HG03066 (cell line): Measurements from ENCODE around the gene C10orf105.

ENCODE experiments used
- ATAC-seq: cut with Tn5 transposase; IDR thresholded peaks from one replicate; pipeline ENCODE4 v1.9.1; 2021; ENCODE audit warnings: low read depth; ENCODE audit not compliant: unreplicated experiment

C10orf105 gene, protein sequence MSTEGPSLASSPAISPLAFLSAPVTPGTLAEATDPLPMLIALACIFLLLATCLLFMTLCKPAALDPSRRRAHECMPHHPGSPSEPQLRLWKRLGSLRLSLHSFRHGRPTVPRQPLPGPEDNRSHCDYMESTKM

DNA sequence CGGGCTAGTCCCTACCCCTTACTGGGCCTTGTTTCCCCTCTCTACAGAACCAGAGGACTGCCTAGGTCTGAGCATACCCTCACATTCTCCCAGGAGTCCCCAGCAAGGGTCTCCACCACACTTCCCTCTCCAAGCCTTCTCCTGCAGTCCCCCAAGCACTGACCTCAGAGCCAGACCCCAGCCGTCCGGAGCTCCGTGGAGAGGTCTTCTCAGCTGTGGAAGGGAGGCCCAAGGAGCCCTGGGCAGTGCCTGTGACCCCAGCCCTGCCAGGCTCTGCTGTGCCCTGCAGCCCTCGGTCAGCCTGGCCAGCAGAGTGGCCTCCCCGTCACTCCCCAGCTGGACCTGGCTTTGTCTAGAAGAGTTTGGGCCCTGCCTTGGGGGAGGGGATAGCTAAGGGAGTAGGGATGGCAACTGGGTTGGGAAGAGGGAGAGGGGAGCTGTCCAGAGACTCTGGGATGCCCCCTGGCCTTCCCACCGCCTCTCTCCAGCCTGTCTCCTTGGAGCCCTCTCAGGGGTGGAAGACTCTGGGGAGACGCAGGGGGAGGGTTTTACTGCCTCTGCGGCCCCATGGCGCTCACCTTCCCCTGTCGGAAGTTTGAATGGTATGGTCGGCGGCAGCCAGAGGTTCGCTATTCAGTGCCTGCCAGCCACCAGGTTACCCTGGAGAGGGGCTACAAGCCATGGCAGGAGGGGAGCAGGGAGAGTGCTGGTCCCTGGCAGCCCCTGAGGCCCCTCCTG, at the start of gene C10orf105:
Gene C10orf105 (minus strand): TSS at position 315 of the 738 bp plus-strand sequence. CDS start 3,441 bp downstream, outside the sequence.
- ATAC-seq, result no peak

DNA sequence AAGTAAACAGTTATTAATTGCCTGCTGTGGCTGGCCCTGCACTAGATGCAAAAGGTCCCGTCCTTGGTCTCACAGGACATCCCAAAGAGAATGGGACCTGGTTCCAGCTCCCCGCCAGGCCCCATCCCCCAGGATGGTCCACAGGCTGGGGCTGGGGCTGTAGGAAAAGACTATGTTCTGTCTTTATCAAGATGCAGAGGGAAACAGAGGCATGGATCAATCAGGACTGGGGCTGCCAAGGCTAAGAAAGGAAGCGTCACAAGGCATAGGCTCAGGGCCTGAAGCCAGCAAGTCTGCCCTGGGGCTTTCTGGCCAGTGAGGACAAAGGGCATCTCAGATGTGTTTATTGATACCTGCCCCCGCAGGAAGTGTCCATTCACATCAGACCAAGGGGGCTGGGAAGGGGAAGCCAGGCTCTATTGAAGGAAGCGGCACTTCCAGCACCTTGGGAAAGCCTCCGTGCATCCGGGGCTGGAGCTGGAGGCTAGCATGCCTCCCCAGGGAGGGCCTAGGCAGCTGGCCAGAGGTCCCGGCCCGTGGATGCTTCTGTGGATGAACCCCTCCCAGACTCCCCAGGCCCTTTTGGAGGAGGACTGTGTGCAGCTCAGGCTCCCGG, 48.0 kb upstream of the C10orf105 start:
- no peak for ATAC-seq

DNA sequence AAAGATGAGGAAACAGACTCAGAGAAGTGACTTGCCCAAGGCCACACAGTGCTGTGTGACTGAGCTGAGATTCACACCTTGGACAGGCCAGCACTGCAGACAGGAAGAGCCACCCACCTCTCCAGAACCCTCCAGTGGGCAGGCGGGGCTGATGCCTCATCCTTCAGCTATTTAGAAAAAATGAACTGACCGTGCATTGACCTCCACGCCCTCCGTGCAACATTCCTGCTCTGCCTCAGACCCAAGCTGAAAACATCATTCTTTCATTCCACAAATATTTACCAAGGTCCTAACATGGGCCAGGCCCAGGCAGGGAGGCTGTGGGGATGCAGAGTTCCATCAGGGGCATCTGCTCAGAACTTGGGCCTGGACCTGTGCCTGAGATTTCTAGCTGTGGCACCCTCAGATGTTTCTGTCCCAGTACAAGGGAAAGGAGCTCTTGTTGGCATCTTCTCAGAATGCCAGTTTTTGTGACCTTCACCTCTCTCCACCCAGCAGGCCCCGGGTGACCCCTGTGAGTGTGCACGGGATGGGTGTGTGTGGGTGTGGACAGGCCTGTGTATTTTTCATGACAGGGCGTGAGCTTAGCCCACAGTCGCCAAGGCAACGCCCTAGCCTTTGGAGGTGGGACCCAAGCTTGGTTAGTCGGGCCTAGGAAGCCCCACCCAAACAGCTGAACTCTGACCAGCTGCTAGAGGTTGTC, 47.3 kb upstream of the C10orf105 start:
- ATAC-seq, result no peak

DNA sequence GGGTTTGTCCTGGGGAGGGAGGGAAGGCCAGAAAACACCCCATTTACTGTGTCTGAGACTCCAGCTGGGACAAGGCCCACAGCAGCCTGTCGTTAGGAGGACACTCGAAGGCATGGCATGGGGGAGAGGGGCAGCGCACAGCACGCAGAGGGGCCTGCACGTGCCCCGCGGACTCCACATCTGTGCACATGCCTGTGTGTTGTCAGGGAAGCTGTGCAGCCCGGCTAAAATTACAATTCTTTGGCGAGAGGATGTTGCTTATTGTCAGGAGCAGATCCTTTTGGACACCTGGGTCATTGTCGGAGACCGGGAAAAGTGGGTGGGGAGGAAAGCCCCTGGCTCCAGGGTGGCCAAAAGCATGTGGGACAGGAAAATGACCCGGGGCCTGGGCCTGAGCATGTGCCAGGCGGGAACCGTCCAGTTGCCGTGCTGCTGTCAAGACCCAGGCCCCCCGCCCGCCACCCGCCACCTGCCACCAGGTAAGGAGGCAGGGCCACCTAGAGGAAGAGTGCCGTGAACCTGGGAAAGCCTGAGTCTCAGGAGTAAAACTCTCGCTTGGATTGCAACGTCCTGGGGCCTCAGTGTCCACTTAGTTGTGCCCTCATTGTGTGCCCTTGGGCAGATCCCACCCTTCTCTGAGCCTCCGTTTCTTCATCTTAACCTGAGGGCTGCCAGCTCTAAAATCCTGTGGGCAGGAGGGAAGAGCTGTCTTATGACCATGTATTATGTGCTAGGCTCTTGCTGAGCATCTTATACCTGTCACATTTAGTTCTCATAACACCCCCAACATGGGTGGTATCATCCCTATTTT, 46.5 kb upstream of the C10orf105 start:
- no peak for ATAC-seq

DNA sequence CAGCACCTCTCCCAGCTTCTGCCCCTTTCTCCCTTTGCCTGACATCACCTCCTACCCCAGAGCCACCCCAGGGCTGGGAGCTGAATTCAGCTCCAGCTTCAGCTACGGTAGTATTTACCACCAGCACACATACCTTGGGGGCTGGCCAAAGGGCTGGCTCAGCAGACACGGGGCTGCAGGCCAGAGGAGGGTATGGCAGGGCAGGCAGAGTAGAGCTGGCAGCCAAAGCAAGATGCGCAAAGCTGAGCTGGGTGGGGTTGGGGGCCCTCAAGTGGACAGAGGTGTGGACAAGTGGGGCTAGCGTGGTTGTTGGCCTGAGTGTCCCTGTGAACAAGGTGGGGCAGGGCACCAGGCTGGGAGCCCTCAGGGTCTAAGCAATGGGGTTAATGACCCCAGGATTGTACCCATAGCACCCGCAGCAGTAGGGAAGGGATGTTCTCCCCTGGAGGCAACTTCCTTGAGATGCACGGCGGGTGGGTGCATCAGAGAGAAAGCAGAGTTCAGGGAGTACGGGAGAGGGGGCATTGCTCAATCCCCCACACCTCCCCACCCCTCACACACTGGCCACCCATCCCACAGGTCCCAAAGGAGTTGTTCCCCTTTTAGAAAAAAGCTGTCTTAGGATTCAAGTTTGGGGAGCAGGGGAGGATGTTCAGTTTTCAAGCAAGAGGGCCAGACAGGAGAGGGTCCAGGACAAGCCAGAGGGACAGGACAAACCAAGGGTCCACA, 45.8 kb upstream of the C10orf105 start:
- ATAC-seq, result no peak

DNA sequence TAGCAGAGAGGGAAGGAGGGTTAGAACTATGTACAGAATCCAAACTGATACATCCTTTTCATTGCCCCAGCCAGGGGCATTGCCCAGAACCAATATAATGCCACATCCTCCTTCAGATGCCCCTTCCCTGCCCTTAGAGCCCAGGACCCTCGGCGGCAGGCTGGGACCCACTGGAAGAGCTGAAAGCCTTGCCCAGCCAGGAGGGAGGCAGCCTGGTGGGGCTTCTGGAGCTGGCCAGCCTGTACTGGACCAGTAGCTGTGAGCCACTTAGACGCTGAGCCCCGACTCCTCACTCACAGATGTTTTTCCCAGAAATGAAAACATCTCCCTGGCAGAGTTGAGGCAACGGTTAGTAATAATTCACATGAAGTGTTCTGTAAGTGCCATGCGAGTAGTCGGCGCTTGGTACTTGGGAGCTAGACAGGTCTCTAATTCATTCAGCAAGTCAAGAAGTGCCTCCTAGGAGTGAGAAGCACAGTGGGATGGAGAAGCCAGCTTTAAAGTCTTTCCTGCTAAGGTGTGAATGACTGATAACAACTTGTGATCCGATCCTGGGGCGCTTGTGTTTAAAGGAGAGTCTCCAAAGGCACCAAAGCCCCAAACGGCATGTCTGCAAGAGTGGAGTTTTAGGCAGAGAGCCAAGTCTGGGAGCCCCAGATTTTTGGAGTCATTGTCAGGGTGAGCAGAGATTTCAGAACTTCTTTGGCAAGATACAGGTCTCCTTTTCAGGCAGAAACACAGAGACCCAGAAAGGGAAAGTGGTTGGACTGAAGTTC, 44.0 kb upstream of the C10orf105 start:
- ATAC-seq, result no peak

DNA sequence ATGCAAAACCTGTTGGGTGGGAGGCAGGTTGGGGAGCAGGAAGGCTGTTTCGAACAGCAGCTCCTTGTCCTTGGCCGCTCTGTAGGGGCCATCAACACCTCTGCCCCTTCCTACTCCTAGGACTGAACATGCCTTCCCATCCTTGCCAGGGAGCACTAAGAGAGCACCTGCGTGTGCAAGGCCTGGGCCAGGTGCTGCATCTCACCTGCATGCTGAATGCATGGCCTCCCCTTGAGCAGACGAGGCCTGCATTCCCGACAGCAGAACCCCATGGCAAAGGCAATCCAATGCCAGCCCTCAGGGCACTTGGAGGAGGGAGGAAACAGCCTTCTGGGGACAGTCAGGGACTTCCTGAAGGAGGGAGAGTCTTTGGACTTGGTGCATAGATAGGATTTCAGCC, 42.7 kb upstream of the C10orf105 start:
- no peak for ATAC-seq

DNA sequence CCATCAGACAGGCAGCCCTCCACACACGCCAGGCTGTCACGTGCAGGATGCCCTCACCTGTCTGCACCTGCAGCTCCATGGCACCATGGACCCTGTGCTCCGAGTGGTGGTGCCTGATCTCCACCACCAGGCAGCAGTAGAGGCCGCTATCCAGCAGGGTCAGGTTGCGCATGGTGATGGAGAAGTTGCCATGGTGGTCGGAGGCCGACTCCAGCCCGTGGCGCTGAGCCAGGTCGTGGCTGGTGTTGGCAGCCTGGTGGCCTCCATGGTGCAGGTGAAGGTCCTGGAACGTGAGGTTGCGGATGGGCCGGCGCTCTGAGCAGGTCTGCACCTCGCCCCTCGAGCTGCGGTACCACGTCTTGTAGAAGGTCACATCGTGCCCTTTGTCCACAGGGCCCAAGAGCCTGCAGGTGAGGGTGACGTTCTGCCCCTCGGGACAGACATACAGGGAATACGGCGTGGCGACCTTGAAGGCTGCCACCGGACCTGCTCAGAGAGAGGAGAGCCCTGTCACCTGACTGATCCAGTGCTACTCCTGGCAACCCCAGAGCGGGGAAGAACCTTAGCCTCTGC, 42.0 kb upstream of the C10orf105 start:
- no peak for ATAC-seq

DNA sequence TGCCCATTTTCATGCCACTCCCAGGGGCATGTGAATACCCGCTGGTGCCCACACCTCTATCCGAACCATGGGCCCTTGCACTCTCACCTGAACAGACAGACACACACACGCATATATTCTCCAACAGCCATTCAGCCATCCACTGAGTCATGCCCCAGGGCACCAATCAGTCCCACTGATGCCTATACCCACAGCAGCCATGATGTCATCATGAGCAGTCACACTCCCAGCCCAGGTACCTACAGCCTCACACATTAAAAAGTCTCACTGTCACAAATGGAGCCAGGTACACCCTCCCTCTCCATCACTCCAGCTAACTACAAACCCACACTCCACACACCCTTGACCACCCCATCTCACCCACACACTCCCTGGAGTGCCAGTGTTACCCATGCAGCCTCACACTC, 41.5 kb upstream of the C10orf105 start:
- no peak for ATAC-seq

DNA sequence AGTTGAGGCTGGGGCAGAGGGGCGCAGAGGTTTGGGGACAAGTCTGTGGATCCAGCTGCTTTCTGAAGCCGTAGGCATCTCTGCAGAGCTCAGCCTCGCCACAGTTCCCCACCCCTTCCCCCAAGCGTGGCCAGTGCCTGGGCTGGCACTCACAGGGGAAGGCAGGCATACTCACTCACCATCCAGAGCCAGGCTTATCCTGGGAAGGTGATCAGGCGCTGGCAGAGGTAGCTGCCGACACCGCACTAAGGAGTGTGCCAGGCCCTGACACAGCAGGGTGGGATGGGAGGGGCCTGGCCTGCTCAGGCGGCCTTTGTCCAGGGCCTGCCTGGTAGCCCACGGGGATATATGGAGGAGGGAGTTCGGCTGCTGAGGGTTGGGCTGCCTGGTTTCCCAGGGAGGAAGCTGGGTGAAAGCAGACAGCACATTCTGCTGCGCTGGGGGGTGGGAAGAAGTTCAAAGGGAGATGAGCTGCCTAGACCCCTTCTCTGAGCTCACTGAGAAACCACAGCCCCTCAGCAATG, 37.9 kb upstream of the C10orf105 start:
- ATAC-seq, result no peak

DNA sequence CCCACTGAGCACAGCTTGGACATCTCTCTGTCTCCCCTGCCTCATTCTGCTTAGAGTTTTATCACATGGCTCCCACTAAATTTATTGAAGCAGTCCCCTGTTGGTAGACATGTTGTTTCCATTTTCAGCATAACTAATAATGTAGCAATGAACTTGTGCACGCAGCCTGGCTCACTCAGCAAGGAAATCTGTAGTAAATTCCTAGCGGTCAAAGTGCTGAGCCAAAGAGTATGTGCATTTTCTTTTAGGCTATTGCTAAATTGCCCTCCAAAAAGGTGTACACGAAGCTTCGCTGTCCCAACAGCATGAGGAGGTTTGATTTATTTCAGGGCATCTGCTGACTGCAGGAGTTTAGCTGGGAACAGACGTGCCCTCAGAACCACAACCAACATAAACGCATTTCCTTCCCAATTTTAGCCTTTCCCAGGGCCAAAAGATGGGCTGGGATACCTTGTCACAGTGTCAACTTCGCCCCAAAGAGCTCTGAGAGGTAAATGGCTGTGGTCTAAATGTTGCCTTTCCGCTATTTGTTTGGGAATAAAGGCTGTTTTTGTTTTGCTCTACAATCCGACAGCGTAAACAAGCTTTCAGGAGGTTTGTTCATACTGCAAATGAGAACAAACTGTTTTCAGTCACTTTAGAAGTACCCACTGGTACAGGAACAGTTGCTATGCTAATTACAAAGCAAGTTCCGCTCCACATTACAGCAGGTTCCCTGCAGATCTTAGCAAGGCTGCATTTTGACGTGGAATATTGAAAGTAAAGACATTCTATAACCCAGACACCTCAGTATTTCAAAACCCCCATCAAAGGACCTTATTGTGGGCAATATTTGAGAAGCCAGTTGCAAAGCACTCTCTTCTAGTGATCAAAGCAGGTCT, 37.0 kb upstream of the C10orf105 start:
- no peak for ATAC-seq

DNA sequence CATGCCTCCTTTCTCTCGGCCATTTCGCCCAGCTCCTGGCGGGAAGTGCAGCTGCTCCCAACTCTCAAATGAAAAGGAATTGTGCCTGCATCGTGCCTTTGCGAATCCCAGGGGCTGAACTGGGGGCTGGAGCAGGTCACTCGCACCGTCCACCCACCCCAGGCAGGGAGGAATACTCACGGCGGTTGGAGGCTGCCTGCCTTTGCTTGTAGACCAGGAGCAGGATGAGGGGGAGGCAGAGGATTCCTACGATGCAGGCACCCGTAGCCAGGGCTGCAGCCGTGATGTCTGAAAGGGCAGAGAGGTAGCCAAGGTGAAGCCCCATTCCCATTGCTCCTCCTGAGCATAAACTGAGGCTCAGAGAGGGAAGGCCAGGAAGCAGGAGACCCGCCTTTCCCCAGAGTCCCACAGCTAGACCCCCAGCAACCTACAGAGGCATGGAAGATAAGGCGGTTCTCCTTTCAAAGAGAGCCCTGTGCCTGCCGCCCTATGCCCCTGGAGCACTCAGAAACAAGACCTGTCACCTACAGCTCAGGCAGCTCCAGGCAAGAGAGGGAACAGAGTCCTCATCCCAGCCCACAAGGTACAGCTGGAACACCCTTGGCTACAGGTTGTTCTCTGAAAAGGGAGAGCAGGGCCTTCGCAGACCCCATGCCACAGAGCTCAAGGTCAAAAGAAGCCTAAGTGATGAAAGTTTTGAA, 35.8 kb upstream of the C10orf105 start:
- ATAC-seq, result no peak

DNA sequence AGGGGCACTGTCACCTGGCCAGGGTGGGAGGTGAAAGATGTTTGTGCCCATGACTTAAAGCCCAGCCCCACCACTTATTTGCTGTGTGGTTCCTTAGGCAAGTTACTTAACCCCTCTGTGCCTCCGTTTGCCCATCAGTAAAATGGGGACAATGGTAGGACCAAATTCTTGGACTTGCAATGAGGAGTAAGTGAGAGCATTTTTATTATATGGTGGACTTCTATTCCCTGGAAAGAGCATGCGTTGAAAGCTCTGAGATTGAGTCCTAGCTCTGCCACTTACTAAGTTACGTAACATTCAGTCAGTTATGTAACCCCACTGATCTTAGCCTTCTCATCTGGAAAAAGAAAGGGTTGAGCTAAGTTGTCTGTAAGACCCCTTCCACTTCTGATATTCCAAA, 35.0 kb upstream of the C10orf105 start:
- no peak for ATAC-seq

DNA sequence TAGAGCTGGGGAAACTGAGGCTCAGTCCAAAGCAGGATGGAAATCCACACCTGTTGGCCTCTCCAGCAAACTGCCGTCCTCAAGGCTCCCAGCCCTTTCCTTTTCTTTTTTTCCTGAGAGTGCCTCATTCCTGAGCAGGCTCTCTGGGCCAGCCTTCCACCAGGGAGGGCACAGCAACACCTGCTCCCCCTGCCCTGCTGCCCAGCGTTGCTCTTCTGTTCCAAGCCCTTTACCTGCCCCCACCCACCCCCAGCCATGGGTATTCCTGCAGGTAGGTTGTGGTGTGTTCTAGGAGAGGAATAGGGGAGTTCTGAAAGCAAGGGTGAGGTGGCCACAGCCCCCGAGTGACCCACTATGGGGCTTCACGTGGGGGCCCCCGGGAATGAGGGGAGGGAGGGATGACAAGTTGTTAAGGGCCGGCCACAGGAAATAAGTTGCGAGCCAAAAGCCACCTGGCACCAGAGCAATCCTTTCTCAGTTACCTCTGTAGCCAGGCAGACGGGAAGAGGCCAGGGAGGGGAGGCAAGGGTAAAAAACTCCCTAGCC, 34.5 kb upstream of the C10orf105 start:
- ATAC-seq, result no peak

DNA sequence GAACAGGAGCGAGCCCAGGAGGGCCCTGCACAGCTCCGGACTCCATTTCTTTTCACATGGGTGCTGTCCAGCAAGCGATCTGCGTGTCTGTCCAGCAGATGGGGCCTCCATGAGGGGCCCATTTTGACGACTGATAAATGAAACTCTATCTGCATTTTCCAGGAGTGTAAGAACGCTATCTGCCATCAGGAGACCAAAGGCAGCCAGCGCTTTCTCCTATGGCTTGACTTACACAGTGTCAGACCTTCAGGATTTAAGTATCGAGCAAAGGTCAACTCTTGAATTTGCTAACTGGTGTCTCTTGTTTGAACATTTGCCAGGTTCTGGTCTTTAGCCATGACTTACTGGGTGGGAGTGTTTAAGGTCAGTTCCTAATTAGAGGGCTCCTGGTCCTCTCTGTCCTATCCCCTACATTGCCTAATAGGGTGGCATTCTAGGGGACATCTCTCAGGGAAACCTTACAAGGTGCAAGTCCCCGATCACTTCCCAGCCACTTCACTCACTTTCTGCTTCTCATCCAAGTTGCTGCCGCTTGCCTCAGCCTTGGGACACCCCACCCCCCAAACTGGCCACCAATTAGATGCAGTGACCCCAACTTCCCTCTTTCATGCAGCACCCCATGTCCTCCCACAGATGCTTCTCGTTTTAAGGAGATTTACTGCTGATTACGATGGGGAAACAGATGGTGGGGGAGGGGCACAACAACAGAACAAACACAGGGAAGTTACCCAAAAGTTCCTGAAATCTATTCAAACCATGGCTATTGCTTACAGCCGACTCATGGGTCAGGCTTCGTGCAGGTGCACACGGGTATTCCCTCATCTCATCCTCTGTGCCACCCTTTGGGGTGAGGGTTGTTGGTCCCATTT, 33.7 kb upstream of the C10orf105 start:
- ATAC-seq, result no peak
